AG09309 (cell line): ENCODE data around the gene ONECUT1.

Experiments
- DNase-seq: peaks from one replicate; pipeline ENCODE4 v3.0.0-alpha.2; 2010; ENCODE audit warnings: low read depth
- H3K4me3 ChIP-seq: 2 replicates; pipeline ENCODE4 v1.5.1; 2011; ENCODE audit warnings: mild to moderate bottlenecking, low read depth, low read length, moderate library complexity; ENCODE audit not compliant: control insufficient read depth
- TF ChIP-seq, protein P1 (sequence below): IDR thresholded peaks from 2 replicates; pipeline ENCODE4 v1.5.1; 2011; ENCODE audit warnings: mild to moderate bottlenecking, low read depth, low read length, inconsistent platforms; ENCODE audit not compliant: insufficient read depth, control insufficient read depth; ENCODE audit errors: missing control alignments

The ONECUT1 gene

DNA sequence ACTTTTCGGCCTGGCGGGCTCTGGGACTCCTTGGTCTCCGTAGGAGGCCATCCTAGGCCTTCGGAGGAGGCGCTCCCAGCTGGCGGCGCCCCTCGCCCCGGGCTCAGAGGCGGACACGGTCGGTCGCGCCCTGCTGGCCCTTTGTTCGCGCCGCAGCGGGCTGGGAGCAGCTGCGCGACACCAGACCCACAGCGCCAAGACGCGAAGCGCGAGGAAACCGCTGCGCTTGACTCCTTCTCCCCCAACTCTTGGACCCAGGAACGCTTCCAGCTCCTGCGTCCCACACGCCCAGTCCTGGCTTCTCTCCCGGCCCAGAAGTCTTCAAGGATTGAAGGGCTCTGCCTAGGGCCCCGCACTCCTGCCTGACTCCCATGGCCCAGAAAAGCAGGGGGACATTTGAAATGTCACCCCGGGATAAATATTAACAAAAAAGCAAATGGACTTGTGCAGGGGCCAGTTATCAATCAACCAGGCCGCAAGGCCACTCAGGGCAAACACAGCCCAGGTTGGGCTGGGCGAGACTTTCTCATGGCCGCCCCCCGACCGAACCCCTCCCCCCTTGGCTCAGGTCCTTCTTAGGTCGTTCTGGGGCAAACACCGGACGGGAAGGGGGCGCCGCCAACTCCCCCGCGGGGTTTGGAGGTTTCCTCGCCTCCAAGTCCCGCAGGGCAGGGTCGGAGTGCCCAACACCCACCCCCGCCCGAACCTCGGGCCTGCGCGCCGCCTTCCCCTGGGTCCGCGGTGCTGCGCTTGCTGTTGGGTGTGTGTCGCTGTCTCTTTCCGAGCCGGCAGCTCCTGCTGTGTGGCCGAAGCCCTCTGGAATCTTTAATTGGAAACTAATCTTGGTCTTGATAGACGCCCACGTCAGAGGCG is 5.1 kb downstream of the ONECUT1 start:
- no peak for DNase-seq
- no peak overlapping the region for H3K4me3 ChIP-seq
- TF ChIP-seq, protein P1, sequence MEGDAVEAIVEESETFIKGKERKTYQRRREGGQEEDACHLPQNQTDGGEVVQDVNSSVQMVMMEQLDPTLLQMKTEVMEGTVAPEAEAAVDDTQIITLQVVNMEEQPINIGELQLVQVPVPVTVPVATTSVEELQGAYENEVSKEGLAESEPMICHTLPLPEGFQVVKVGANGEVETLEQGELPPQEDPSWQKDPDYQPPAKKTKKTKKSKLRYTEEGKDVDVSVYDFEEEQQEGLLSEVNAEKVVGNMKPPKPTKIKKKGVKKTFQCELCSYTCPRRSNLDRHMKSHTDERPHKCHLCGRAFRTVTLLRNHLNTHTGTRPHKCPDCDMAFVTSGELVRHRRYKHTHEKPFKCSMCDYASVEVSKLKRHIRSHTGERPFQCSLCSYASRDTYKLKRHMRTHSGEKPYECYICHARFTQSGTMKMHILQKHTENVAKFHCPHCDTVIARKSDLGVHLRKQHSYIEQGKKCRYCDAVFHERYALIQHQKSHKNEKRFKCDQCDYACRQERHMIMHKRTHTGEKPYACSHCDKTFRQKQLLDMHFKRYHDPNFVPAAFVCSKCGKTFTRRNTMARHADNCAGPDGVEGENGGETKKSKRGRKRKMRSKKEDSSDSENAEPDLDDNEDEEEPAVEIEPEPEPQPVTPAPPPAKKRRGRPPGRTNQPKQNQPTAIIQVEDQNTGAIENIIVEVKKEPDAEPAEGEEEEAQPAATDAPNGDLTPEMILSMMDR, result no peak

DNA sequence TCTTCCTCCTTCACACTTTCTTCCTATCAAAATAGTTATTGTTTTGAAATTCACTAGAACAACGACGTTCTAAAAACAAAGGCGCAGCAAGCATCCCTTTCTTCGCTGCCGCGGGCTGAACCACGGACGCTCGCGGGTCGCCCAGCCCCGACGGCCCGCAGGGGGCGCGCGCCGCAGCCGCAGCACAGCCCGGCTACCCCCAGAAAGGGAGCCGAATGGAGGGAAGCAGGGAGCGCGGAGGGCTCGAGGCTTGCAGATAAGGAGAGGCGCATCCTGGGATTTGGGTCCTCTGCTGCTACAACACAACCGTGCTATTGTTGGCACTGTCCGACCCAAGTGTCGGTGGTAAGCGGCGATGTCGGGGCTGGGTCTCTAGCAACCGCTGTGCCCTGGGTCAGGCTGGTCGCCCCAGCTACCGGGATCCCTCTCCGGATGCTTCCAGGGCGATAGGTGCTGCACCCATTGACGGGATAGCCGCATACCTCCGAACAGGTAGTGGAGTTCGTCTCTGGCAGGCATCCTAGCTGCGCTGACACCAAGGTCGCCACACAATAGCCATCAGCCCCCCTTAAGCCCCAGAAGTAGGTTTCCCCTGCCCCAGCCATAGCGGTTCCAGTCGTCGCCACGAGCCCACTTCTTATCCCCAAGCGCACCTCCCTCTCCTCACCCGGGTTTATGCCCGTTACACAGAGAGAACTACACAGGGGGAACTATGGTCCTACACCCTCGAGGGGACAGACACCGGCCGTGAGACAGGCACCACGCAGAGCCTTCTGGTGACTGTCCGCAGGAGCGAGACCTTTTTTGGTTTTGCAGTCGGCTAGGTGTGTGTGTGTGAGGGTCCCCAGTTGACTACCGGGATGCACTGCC is 6.0 kb downstream of the ONECUT1 start:
- DNase-seq, result no peak
- H3K4me3 ChIP-seq, result no peak overlapping the region
- TF ChIP-seq, protein P1, result no peak

DNA sequence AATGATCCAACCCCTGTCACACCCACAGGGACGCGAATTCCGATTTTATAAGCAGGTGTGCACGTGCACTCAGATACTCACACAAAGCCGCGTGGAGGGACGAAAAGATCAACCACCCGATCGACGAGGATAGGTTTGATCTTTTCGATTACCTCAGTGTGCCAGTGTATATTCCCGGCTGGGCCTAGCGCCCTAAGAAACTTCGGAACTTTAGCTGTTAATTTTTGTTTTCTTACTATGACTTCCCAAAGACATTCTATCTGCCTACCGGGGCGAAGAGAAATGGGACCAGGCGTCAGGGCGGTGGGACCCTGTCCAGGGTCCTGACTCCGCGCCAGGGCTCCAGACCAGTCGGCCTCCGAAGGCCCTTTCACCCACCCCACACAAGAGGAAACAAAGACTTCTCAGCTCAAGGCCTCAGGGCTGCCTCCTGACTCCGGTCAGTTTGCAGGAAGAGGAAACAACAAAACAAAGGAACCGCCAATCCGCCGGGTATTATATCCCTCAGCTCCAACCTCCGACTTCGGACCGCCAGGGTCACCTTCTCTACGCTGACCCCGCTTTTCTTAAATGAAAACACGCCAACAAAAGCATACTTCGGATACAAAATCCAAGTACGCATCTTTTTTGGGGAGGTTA is 6.8 kb downstream of the ONECUT1 start:
- no peak for DNase-seq
- H3K4me3 ChIP-seq, result no peak overlapping the region
- TF ChIP-seq, protein P1, result no peak

DNA sequence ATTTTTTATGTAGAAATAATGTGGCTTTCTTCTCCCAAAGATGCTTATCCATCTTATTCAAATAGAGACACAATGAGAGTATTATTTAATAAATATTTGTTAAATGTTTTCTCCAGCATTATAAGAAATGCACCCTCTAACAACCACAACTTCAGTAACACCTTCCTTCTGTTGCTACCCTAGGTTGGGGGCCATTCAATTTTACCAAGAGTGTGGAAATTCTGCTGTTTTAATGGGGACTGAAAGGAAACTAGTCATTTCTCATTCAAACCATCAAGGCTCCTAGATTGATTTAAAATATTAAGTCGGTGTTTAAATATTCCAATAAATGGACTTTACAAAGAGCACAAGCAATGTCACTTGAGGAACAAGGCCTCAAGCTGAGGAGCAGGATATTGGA is 7.6 kb downstream of the ONECUT1 start:
- DNase-seq, result no peak
- H3K4me3 ChIP-seq, result no peak overlapping the region
- TF ChIP-seq, protein P1, result no peak

DNA sequence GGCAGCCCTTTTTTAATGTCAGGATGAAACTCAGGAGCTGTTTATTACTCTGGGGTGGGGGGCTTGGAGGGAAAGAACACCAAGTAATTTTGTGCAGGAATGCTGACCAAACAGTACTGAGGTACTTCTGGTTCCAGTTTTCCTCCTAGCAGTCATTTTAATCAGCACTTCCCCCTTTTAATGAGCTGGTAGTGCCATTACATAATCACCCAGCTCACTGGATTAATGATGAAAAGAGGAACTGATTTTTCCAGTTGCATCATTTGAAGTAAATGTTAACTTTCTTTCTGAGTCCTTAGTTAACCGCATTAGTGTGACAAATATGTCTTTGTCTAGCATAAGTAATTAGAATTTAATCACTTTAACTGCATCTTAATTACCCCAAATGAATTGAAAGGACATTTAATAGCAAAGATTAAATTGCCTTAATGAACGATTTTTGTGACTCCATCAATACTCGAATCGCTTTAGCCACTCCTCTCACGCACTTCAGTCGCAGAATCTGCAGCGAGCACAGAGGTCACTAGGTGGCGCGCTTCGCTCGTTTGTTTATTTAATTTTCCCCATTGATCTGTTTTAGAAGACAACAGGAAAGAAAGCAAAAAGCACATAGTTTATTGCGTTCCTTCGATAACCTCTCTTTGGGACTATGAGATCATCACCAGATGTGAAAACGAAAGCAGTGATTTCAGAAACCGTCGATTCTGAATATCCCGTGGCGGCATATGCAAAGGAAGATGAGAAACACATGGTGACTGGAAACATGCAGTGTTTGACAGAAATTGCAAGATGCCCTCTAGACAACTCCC is 9.8 kb downstream of the ONECUT1 start:
- peak; percentile 3 for DNase-seq
- TF ChIP-seq, protein P1, result peak; percentile 81
- no peak overlapping the region for H3K4me3 ChIP-seq

DNA sequence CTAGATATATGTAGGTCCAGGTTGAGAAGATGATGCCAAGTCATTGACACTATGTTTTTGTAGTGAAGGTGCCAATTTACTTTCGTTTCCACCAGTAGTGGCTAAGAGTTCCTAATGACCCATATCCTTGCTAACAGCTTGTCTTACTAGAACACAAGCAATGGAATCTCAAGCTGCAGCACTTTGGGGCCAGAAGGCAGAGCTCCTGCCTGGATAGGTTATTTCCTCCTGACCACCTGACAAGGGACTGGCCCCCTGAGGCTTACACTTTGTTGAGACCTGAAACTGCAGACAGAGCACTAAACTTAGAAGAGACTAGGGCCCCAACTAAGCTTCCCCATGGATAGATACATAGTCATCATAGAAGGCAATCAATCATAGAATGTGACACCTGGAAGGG is 11.7 kb downstream of the ONECUT1 start:
- no peak overlapping the region for H3K4me3 ChIP-seq
- no peak for DNase-seq
- TF ChIP-seq, protein P1, result no peak
